Fibroblast of pulmonary artery (primary cell): ENCODE data around the gene CD55.

Experiments
- DNase-seq: peaks from one replicate; pipeline ENCODE4 v3.0.0-alpha.2; 2010; ENCODE audit warnings: low read depth
- H3K4me3 ChIP-seq: replicated peaks from 2 replicates; pipeline ENCODE4 v1.5.1; 2011; ENCODE audit warnings: low read depth, mild to moderate bottlenecking, control low read depth, low read length, moderate library complexity
- TF ChIP-seq, protein P1 (sequence below): IDR thresholded peaks from 2 replicates; pipeline ENCODE4 v1.5.1; 2011; ENCODE audit warnings: mild to moderate bottlenecking, control low read depth, low read length, inconsistent platforms; ENCODE audit errors: missing control alignments

CD55 gene

GRCh38 chr1:207291723-207292122 lies 29.8 kb upstream of the CD55 start:
- DNase-seq: no peak

GRCh38 chr1:207298186-207298585 lies 23.3 kb upstream of the CD55 start:
- DNase-seq: no peak

More at GRCh38 chr1:207291723-207292122, 29.8 kb upstream of the CD55 start:
- H3K4me3 ChIP-seq: no peak overlapping the region
- TF ChIP-seq, protein P1, sequence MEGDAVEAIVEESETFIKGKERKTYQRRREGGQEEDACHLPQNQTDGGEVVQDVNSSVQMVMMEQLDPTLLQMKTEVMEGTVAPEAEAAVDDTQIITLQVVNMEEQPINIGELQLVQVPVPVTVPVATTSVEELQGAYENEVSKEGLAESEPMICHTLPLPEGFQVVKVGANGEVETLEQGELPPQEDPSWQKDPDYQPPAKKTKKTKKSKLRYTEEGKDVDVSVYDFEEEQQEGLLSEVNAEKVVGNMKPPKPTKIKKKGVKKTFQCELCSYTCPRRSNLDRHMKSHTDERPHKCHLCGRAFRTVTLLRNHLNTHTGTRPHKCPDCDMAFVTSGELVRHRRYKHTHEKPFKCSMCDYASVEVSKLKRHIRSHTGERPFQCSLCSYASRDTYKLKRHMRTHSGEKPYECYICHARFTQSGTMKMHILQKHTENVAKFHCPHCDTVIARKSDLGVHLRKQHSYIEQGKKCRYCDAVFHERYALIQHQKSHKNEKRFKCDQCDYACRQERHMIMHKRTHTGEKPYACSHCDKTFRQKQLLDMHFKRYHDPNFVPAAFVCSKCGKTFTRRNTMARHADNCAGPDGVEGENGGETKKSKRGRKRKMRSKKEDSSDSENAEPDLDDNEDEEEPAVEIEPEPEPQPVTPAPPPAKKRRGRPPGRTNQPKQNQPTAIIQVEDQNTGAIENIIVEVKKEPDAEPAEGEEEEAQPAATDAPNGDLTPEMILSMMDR: no peak

DNA sequence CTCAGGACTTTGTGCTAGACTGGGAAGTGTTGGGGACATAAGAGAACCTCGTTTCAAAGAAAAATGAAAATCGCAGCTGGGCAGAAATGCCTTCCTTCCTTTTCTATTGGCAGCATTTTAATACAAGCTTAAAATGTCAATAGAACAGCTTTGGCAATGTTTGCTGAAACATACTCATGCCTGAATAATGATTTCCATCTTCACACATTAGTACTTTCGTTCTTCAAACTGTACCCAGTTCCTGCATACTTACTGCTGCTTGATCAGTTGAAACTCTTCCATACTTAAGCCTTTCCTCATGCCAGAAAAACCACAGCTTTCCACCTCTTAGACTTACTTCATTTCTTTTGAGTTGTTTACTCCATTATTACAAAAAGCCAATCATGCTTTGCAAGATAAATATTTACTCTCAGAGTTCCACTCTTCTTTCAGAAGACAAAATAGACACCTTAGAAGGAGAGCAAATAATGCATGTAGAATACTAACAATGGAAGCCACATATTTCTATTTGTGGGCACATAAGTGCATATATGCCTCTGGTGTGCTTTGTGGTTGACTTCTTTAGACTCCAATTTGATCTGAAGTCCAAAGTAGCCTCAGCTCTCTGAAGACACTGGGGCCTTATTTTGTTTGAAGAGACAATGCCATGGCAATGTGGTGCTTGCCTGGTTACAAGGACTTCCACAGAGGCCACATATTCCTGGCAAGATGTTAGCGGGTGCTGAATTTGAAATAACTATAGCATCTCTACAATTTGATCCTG lies 22.7 kb upstream of the CD55 start:
- TF ChIP-seq, protein P1: no peak
- no peak for DNase-seq
- no peak overlapping the region for H3K4me3 ChIP-seq

More at GRCh38 chr1:207298186-207298585, 23.3 kb upstream of the CD55 start:
- TF ChIP-seq, protein P1: no peak
- no peak overlapping the region for H3K4me3 ChIP-seq

DNA sequence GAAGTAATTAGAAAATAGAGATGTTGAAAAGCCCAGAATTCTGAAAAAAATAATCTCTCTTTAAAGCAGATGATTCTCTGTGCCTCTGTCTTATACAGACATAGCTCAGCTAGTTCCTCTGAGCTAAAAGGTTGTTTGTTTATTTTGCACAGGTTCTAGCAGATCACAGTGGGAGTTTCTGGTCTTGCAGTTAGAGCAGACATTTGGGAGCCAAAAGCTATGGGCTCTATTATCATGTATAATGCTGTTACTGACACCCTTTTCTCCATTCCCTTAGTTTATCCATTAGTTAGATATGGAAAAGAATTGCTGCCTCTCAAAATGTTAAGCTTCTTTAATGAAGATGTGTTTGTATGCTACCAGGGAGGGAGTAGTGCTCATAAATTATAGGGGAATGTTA lies 20.5 kb upstream of the CD55 start:
- TF ChIP-seq, protein P1: no peak
- DNase-seq: no peak
- no peak overlapping the region for H3K4me3 ChIP-seq

DNA sequence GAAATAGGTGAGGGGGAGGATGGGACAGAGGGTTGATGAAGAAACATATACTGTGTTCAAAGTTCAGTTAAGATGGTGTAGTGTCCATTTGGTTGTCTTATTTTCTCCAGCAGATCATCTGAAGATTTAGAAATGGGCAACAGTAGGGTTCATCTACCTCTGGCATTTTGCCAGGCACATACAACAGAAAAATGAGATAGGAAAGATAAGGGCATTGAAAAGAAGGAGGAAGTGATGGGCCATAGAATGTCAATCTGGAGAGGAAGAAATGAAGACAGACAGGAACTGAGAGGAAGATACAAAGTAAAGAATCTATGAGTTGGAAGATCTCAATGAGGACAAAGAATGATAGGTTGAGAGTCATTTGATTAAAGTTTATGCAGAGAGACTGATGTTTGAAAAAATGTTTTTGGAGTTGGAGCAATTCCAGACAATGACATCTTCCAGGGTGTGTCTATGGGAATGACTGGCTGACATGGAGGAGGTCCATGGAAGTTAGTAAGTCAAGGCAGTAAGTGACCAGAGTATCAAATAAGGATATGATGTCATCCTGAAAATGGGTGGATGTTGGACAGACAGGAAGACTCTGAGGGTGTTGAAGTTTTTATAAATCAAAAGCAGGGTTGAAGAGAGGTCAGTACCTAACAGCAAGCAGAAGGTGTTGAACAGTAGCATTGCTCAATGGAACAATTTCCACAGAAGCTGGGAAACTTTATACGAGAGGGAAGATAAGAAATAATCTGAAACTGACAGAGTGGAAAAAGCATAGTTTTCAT lies 18.7 kb upstream of the CD55 start:
- DNase-seq: peak; percentile 32
- H3K4me3 ChIP-seq: no peak overlapping the region
- TF ChIP-seq, protein P1: no peak

DNA sequence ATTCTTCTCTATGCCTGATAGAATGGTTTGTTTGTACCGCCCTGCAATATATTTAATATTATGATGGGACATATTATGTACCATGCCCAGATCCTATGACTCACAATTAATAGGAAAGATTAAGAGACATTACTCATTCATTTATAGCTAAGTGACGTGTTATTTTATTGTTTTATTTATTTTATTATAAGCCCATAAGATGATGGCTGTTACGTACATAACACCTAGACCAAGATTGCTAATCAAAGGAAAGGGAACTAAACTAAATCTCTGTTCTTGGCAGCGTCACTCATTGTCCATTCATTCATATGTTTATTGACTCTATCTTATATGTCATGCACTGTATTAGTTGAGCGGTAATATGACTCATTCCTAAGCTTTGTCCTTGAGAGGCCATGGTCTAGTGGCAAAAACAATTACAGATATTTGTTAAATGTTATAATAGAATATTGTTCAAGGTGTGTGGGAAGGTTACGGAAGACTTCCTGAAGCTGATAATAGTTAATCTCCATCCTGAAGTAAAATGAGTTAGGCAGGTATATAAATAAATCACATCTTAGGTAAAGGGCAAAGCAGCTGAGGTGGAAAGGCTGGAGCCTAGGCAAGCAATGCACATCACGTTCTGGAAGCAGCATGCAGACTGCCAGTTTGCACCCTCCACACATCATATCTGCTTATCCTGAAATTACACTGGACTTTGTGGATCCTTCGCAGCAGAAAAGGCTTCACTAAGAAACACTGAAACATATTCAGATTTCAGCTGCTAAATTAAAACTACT lies 16.6 kb upstream of the CD55 start:
- TF ChIP-seq, protein P1: no peak
- no peak overlapping the region for H3K4me3 ChIP-seq
- DNase-seq: peak; percentile 65
